G401 (cell line): ENCODE measurements around the gene SEL1L. TPM values are rescaled to one million over a fixed set of nuclear protein-coding genes. Genes with fewer than 3 reads are reported as not detected.
"Not testable (repeated sequence)": the region's sequence is repeated elsewhere in the genome, so short reads cannot be mapped to it uniquely, and the experiment has no call there.

ENCODE experiments used
- DNase-seq: peaks from one replicate; pipeline ENCODE4 v3.0.0-alpha.2; 2015; ENCODE audit warnings: low spot score
- in situ Hi-C: cut with HindIII; loops from 2 replicates; pipeline ENCODE4 v1.10.0; 2016; ENCODE audit warnings: low sequenced_read_pairs, mixed read lengths
- total RNA-seq: library from RNA; depleted of rRNA; stranded (reverse); fragments of >200 nt; shearing (Covaris generic); gene quantifications from 2 replicates; pipeline ENCODE4 v1.2.3, GENCODE V29; 2014

Gene SEL1L
- total RNA-seq, 1 experiment from 2014 or later, result 7.1 TPM

DNA sequence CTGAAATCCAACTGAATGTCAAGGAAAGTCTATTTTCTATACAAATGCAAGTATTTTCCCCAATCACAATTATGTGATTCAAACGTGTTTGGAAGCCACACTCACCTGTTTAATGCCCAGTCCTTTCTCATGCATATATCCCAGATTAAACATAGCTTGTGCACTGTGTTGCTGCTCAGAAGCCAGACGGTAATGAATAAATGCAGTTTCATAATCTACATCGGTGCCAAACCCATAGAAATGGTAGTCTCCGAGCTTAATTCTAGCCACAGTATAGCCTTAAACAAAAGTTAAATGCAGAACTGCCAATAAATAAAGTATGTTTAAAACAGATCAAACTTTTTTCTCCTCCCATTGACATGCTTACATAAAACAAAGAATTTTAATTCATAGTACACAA lies 49.5 kb downstream of the SEL1L start:
- no peak for DNase-seq
- in situ Hi-C loops, result no loop called here

DNA sequence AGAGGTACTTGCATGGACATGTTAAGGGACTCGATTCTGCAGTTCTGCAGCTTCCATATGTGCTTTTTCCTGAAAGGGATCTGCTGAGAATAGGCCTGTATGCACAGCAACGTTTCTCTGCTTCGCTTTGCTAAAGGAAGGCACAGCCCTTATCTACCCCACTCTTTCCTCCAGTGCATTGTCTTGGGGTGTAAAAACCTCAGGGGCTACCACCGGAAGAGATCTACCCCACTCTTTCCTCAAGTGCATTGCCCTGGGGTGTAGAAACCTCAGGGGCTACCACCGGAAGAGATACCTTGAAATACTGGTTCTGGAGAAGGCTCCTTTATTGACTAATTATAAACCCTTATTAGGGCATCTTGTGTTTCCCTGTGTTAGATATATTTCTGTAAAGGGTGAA lies 52.9 kb downstream of the SEL1L start:
- DNase-seq, result no peak
- in situ Hi-C loops, result no loop called here

DNA sequence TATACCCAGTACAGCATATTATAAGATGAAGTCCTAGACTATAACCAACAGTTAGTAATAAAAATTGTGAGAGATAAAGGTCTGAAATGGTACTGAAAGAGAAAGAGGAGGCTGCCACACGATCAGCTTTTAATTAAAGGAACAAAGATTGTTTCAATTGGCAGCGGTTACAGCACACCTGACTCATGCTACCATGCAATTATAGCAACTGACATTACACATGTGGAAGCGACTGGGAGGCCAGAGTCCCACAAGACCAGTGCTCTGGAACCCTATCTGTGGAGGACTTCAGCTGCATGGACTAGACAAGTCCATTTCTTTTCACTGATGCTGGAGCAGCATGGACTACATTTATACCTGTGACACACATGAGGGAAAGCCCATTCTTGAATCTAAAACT lies 55.2 kb downstream of the SEL1L start:
- DNase-seq, result no peak
- in situ Hi-C loops, result no loop called here

DNA sequence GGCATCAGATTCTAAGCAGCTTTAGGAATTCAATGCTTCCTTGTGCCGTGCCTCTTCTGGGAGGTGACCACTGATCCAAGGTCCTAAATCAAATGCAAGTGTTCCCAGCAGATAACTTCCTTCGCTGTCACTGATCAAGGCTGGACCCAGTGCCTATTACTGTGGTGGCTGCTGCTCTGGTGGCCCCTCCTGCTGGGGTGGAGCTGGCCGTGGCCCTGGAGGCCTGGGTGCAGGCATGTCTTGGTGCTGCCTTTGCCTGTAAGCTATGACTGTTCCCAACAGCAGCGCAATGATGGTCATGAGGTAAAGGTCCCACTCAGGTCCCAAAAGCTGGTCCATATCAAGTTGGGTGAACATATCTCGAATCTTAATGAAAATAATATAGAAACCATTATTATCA lies 56.8 kb downstream of the SEL1L start:
- in situ Hi-C loops, result no loop called here
- no peak for DNase-seq

DNA sequence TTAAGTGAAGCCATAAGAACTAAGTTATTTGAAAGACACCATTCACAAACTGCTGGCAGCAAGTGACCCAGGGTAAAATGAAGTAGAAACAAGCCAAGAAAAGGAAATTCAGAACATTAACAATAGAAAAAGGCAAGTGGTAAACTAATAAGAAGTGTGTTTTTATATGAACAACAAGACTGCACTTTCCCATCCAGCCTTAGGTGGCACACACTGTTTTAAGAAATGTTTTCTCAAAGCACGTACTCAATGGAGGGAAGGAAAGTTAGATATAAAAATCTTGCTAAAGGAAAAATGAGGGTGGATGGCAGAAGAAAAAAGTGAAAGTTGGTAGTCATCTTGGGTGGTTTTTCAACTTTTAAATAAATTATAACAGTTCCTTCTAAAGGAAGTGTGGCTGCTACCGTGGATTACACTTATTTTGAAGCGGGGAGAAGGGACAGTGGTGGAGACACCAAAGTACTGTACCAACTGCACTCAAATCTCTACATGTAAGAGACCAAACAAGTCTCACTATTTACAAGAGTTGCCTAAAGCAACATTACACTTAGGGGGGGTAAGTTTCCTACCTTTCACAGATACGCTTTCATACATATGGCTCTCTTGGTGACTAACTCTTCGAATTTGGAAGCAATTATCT lies 58.8 kb downstream of the SEL1L start:
- in situ Hi-C loops, result no loop called here

DNA sequence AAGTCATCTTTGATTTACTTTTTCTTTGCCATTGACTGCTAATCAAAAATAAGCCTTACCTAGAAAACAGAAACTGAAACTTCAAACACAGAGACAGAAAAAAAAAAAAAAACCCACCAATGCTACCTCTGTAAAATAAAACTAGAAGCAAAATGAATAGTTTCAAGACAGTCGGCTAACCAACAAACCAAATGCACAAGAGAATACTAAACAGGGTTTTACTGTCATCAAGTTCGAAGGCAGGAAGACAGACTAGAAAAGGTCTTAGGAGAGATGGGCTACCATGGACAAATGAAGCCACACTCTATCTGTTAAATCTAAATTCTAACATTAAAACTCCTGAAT lies 59.5 kb downstream of the SEL1L start:
- DNase-seq, result no peak
- in situ Hi-C loops, result no loop called here

More for the DNA sequence above, 58.8 kb downstream of the SEL1L start:
- no peak for DNase-seq

DNA sequence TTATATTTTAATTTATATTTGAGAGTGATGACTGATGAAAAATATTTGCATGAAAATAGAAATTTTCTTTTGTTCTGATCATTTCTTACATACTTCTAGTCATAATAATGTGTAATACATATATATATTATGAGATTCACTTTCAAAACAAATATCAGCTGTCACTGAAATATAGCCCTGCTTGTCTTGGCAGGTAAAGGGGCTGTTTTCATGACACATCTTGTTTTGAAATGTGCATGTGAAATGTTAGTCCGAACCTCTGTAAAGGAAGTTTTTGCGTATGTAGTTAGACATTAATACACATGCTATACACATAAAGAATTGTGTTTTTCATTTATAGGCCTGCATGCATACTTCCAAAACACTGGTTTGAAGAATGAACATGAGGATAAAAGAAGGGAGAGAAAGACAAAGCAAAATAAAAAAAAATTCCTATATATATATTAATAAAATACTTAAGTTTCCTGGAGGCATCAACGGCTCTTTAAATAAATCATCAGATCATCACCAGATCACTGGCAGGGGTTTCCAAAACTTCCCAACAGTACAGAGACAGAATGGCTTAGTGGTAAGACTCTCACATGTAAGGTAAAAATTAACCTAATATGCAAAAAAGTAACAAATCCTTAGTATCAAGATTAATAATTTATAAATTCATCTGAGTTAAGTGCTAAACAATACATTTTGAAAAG lies 60.1 kb downstream of the SEL1L start:
- in situ Hi-C loops, result no loop called here
- no peak for DNase-seq

DNA sequence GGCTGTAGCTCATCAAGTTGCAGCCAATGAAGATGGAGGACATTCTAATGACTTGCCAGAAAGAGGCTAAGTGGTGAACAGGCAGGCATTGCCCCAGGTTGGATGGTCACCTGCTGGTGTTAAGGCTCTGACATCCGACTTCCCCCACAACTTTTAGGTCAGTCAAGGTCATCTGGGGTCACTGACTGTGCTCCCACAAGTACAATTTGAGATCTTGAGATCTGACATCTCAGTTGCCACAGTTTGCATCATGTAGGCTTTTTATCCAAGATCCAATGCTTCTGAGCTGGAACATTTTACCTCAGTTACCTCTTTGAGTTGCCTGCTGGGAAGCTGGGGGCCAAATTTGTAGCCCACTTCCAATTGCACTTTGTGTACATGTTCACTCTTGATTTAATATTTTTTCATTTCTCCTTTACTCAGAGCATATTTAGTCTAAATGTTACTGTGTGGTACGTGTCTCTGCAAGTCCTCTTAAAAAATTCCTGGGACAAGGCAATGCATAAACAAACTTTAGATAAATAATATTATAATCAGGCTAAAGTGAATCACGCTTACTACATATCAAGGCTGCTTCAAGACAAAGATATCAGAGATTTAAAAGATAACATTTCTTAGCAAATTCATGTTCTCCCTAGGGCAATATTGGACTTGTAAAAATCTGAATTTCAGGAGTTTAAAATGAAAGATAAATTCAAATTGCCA lies 61.4 kb downstream of the SEL1L start:
- DNase-seq, result no peak
- in situ Hi-C loops, result no loop called here

DNA sequence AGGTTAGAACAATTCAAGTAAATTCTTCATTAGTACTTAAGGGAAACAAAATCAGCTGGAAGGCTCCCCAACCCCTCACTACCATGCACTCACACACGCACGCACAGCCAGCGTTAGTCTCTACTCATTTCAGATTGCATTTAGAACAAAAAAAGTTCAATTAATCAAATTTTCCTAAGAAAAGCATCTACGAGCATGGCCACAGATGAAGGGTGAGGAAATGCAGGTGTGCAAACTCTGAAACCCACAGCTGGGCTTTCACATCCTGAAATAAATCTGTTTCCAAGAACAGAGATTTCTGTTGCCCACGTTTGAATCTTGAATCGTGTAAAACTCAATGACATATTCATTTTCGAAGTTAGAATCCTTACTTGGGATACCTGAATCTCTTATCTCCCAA lies 62.6 kb downstream of the SEL1L start:
- in situ Hi-C loops, result no loop called here
- no peak for DNase-seq

DNA sequence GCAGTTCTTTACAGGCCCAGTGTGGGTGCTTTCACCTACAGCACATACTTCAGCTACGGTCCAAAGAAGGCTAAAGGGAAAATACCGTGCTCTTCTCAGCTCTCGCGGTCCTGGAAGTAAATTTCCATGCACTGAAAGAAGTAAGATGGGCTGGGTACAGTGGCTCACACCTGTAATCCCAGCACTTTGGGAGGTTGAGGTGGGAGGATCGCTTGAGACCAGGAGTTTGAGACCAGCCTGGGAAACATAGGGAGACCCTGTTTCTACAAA lies 63.2 kb downstream of the SEL1L start:
- DNase-seq, in situ Hi-C loops: not testable (repeated sequence)

DNA sequence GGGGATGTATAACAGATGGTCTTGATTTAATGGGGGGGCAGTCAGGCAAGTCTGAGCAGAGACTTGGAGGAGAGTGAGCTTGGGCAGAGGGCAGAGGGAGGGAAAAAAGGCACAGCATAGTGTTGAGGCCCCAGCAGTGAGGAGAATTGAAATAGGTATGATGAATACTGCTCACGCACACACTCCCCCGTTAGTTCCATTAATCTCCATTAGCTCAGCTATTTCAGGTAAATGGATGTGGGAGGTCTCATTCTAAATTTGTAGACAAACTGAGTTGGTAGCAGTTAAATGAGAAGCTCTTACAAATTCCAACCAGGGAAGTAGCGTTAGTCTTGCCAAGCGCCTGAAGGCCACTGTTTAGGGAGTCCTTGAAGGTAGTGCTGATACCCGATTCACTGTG lies 66.8 kb downstream of the SEL1L start:
- no peak for DNase-seq
- in situ Hi-C loops, result no loop called here

DNA sequence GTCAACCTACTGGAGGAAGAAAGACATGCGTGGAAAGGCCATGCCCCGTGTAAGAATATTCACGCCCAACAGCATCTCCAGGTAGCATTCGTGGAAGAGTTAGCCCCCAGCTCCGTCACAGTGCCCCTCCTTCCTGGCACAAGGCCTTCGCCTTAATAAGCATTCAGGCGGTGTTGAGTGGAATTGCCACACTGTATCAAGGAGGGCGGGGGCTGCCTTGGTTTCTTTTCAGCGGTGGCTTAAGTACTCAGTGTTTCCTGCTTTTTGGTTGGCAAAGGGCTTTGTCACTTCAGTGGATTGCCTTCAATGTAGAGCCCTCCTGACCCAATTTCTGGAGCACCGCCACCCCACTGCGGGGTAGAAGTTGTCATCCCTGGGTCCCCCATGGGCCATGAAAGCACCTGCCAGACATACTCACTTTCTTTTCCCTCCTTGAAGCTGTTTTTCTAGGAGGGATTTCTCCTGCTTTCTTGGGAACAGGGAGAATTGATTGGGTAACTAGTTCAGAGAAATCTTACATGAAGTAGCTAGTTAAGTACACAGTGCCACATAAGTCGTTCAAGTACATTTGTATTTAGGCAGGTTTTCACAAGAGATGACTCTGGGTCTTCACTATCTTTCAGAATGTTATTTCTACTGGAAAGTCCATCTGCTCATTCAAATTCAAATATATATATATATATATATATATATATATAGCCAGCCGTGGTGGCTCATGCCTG lies 68.0 kb downstream of the SEL1L start:
- in situ Hi-C loops, result no loop called here
- no peak for DNase-seq

DNA sequence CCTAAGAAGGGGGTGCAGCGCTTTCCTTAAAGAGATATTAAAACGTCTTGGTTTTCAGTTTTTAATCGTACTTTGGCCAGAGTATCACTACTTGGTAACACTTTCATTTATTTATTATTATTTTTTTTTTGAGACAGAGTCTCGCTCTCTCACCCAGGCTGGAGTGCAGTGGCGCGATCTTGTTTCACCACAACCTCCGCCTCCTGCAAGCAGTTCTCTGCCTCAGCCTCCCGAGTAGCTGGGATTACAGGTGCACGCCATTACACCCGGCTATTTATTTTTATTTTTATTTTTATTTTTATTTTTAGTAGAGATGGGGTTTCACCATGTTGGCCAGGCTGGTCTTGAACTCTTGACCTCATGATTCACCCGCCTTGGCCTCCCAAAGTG lies 68.7 kb downstream of the SEL1L start:
- DNase-seq, in situ Hi-C loops: not testable (repeated sequence)

DNA sequence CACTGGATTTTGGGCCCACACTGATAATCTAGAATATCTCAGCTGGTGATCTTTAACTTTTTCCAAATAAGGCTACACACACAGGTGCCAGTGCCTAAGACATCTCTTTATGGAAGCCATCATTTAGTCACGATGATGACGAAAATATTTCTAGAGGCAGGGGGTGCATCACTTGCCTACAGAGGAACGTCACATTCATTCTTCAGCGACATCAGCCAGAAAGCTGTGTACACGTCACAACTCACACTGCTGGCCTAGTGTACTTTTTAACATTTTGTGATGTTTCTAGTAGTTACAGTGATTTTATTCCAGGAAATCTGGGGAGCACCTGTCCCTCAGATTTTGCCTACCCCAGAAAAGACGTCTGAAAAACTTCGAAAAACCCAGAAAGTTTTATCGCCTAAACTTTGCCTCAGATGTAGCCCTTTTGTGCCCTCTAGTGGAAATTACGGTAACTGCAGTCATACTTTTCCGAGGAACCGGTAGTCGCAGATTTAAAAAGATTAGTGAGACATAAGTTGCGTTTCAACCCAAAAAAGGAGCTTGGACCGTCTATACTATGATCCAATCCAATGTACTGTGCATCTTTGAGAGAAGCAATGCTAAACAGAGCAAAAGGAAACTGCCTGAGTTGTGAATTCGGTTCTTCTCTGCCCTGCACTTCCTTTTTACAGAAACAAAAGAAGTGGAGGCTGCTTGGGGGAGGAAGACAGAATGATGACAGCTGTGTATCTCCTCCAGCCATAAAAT lies 69.2 kb downstream of the SEL1L start:
- in situ Hi-C loops, result no loop called here

DNA sequence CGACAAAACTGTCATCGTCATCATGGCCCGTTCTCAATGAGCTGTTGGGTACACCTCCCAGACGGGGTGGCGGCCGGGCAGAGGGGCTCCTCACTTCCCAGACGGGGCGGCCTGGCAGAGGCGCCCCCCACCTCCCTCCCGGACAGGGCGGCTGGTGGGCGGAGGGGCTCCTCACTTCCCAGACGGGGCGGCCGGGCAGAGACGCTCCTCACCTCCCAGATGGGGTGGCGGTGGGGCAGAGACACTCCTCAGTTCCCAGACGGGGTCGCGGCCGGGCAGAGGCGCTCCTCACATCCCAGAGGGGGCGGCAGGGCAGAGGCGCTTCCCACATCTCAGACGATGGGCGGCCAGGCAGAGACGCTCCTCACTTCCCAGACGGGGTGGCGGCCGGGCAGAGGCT lies 71.3 kb downstream of the SEL1L start:
- in situ Hi-C loops, DNase-seq: not testable (repeated sequence)

More for the DNA sequence above, 69.2 kb downstream of the SEL1L start:
- peak; percentile 55 for DNase-seq

DNA sequence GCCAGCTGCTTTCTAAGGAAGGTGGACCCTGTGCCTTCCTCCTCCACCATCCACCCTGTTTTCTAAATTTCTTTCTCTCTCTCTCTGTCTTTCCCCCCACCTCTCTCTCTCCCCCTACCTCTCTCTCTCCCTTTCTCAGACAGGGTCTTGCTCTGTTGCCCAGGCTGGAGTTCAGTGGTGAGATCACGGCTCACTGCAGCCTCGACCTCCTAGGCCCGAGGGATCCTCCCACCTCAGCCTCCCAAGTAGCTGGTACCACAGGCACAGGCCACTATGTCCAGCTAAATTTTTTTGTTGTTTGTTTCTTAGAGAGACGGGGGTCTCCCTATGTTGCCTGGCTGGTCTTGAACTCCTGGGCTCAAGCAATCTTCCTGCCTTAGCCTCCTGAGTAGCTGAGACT lies 73.7 kb downstream of the SEL1L start:
- DNase-seq, result no peak
- in situ Hi-C loops, result no loop called here

DNA sequence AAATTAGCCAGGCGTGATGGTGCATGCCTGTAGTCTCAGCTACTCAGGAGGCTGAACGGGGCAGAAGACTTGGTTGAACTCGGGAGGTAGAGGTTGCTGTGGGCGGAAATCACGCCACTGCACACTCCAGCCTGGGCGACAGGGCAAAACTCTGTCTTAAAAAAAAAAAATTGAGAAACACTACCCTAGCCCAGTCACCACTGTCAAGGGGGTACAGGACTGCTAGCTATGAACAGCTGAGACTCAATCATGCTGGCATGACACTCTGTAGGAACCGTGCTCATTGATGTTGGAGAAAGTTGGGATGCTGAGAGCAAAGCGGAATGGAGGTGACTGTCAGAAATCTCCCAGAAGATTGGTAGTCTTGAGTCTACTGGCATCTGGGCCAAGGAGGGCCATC lies 75.3 kb downstream of the SEL1L start:
- DNase-seq, result no peak
- in situ Hi-C loops, result no loop called here

DNA sequence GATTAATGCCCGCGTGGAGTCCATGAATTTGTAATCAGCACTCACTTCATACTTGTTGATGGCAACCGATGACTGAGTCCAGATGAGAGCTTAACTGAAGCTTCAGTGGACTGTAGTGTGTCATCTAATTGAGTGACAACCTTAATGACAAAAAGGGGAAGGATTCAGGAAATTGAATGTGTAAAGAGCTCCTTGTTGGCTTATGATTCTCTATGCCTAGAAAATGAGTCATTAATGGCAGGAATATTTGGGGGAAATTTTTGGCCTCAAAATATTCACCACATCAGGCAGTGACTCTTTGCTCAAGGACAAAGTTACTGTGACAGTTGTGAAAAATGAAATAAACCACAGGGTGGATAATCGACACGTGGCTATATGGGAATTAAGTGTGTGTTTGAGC lies 78.3 kb downstream of the SEL1L start:
- in situ Hi-C loops, result no loop called here
- DNase-seq, result no peak

DNA sequence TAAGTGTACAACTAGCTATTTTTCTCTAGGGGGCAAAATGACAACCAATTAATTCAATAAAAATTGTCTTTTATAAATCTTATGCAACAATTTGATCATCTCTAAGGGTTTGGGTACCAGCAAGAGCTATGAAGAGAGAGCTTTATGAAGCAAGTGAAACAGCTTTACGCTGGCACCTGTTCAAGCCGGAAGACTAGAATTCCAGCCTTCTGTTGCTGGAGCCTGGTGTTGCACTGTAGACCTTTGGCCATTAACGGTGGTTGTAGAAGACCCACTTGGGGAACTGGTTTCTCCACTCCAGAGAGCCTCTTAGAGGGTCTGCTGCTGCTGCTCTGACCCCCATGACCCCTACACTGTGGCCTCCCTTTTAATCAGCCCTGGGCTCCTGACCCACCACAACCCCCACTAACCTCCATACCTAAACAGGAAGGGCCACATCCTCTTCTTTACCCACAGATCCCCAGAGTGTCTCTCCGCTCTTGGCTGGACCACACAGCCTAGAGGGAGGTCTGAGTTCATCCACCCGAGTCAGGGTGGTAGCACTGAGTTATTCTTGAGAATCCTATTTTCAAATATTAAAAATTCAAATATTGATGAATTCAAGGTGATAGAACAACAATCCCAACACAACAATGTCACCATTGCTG lies 79.0 kb downstream of the SEL1L start:
- in situ Hi-C loops, result no loop called here

More for the DNA sequence above, 79.0 kb downstream of the SEL1L start:
- no peak for DNase-seq
